NCI-H2171 (cell line): ENCODE results near the gene VAMP5.
"Not testable (repeated sequence)": the region's sequence is repeated elsewhere in the genome, so short reads cannot be mapped to it uniquely, and the experiment has no call there.

Experiments used
- DNase-seq: peaks from one replicate; lab custom pipeline; 2025; lab: John Stamatoyannopoulos, UW

VAMP5 gene

DNA sequence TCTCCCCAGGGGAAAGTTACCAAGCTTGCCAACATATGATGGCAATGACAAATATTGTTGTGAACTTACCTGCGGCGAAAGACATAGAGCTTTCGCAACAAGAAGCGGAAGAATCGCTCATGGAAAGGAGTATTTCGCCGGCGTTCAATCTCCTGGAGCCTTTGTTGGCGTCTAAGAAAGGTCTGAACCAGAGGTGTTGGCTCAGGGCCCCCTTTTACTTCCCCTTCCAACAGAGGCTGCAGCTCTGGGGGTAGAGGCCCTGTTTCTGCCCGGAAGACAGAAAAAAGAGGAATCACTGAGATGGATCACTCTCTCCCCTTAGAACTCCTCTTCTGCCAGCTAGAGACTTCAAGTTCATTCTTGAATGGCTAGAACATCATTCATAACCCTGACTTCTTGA is 33.7 kb upstream of the VAMP5 start:
- DNase-seq, result no peak

DNA sequence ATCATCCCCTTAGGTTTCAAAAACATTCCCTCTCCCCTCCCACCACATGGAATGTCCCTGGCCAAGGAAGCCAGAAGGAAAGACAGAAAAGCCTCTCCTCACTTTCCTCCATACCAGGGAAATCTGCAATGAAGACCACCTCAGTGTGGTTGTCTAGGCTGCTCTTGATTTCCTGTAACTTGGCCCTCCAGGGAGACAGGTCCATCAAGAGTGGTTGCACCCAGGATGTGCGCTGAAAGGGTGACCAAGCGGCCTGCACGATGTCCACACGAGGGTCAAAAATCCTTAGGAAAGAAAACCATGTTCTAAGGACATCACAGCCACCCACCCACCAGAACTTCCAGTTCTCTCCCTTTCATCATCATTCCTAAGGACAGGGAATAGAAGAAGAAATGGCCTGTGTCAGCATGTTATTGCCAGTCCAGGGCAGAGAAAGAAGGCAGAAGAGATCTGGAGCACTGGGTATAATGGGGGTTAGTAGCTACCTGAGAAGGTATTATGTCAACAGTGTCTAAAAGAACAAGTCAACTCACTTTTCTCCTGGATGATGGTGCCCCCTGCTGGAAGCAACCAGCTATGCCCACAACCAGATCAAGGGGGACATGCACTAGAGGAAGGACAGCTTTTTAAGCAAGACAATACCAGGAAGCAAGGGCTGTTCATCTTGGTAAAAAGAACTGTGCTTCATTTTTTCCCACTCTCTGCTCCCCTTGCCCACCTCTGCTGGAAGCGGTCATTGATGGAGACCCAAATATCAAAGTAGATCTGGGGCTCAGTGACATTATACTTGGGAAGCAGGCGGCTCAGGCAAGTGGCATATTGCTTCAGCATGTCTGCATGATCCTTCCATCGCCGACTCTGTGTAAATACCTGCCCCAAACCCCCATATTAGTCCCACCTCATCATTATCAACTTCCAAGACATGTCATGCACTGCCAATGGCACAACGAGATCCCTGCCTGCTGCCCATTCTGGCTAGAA is 32.2 kb upstream of the VAMP5 start:
- peak; percentile 38 for DNase-seq

DNA sequence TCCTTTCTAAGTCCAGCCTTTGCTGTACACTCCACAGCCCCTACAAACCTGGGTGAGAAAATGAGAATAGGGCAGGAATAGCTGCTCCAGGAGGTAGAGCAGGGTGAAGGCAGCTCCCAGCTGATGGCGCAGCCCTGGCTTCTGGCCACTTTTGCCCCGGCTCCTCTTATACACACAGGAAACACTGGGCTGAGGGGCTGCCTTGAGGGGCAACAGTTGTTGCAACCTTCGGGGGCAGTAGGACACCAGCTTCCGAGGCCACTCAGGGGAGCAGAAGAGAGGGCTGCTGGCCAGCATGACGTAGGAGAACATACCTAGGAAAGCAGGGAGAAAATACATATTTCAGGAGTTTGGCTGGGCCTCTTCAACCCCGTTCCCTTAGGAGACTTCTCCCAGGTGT is 31.0 kb upstream of the VAMP5 start:
- DNase-seq, result no peak

DNA sequence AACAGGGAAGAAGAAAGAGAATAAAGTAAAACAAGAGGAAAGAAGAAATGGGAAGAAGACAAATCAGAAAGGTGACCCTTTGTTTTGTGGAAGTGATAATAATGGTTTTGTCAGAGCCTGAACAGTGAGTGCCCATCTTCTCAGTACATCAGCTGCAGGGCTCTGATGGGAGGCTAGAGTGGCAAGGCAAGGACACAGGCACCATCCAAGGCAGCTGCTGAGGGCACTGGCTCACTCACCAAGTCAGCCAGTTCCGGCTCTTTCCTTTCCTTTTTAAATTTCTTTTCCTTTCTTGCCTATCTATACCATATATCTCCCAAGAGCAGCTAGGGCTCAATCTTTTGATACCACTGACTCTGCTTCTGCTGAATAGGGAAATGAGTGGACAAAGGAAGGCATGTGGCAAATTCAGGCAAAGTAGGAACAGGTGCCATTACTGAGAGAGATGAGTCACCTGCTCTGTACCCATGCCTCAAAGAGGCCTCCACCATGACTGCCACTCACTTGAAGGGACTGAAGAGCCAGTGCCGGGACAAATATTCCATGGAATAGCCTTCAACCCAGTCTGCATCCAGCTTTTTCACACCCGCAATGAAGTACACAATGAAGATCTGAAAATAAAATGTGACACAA is 29.1 kb upstream of the VAMP5 start:
- no peak for DNase-seq

DNA sequence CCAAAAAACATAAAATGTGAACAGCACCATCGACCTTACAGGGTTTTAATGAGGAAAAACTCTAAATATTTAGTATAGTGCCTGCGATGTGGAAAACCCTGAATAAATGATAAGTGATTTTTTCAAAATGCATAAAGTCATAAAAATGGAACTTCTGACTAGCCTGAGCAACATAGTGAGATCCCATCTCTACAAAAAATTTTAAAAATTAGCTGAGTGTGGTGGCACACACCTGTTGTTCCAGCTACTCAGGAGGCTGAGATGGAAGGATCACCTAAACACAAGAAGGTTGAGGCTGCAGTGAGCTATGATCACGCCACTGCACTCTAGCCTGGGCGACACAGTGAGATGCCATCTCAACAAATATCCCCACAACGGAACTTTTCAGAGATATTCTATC is 27.1 kb upstream of the VAMP5 start:
- DNase-seq, result no peak

DNA sequence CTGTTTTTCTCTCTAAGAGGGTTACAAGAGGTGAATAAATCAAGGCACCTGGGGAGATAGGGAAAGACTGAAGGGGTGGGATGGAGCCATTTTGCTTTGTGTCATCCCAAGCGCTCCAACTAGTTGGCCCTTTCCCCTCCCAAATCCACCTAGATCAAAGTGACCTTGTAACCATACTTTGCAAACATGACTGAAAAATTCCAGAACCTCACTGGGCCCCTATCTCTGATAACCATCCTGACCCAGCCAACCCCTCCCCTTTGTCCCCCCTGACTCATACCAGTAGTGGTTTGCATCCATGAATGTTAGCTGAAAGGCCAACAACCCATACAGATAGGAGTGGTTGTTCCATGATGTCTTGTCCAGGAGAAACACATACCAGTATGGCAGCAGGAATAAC is 26.1 kb upstream of the VAMP5 start:
- no peak for DNase-seq

DNA sequence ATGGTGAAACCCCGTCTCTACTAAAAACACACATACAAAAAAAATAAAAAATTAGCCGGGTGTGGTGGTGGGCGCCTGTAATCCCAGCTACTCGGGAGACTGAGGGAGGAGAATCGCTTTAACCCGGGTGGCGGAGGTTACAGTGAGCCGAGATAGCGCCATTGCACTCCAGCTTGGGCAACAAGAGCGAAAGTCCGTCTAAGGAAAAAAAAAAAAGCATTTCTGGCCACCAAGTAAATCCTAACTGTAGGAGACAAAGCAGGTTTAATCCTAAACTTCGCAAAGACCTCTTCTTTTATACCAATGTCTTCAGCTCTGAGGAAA is 23.9 kb upstream of the VAMP5 start:
- not testable (repeated sequence) for DNase-seq

DNA sequence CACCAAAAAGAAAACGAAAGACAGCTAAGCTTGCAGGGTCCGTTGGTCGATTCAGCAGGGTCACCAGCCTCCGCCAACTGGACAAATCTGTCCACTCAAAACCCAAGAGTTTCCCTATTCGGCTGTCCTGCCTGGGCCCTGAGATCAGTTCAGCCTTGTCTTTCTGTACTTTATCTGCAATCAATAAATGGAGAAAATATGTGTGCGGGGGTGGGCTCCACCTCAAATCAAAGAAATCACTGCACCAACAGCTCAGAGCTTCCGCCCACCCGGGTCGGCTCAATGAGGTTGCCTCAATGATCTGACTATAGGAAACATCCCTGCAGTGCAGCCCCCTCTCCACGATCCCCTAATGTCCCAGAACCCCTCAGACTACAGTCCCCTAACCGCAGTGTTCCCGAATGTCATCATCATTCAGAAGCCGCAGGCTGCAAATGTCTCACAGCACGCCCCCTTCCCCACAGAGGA is 23.4 kb upstream of the VAMP5 start:
- no peak for DNase-seq

DNA sequence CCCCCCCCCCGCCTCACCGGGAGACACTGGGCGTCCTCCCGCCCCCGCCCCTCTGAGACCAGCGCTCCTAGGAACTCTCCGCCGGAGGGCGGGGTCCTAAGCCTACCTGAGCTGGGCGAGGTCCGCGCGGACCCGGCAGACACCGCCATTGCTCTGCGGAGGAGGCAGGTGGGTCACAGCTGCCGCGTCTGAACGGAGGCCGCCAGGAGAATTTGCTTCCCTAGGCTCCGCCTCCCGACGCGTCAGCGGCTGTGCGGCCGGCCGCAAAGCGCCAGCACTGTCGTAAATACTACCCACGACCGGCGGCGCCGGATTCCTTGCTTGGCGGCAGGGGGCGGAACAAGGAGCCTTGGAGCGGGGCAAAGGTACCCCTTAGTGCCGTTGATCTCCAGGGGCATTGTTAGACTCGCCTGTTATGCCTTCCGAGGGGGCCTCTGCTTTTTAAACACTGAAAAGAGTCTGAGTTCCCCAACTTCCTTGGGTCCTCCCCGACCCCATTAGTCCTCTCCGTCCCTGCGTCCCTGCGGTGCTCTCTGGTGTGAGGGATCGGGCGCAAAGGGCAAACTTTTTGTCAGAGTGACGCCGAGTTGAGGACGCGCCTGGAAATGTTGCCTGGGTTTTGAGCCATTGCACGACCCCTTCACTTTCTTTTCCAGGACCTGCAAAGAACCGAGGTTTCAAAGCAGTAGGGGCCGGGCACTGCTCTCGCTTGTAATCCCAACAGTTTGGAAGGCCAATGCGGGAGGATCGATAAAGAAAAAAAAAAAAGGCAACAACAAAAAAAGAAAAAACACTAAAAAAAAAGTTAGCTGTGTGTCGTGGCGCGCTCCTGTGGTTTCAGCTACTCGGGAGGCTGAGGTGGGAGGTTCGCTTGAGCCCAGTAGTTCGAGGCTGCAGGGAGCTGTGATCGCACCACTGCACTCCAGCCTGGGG is 22.7 kb upstream of the VAMP5 start, which contains the start of gene GGCX:
TSS of gene GGCX (minus strand) at position 214 of the 933 bp plus-strand sequence. CDS start at position 149, 65 bp downstream.
- peak; percentile 96 for DNase-seq

DNA sequence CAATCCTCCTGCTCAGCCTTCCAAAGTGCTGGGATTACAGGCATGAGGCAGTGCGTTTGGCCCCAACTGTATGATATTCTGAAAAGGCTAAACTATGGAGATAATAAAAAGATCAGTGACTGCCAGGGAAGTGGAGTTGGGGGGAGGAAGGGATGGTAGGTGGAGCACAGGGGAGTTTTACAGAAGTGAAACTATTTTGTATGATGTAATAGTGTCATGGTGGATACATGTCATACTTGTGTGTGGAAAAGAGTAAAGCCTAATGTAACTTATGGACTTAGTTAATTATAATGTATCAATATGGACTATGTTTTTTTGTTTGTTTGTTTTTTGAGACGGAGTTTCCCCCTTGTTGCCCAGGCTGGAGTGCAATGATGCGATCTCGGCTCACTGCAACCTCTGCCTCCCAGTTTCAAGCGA is 20.1 kb upstream of the VAMP5 start:
- no peak for DNase-seq

DNA sequence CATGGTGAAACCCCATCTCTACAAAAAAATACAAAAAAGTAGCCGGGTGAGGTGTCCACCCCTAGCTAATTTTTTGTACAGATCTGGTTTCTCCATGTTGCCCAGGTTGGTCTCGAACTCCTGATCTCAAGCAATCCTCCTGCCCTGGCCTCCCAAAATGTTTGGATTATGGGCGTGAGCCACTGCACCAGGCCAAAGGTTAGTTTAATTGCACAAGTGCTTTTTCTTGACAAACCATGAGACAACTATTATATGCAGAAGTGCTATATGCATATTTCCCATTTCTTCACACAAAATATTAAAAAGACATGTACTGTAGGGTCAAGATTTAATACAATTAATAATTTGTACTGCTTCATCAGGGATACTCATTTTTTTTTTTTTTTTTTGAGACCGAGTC is 18.0 kb upstream of the VAMP5 start:
- no peak for DNase-seq

DNA sequence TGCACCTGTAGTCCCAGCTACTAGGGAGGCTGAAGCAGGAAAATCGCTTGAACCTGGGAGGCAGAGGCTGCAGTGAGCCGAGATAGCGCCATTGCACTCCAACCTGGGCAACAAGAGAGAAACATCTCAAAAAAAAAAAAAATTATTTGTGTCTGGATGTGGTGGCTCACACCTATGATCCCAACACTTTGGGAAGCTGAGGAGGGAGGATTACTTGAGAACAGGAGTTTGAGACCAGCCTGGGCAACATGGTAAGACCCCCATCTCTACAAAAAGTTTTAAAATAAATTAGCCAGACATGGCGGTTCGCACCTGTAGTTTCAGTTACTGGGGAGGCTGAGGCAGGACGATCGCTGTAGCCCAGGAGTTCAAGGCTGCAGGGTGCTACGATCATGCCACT is 8.5 kb upstream of the VAMP5 start:
- DNase-seq, result no peak

DNA sequence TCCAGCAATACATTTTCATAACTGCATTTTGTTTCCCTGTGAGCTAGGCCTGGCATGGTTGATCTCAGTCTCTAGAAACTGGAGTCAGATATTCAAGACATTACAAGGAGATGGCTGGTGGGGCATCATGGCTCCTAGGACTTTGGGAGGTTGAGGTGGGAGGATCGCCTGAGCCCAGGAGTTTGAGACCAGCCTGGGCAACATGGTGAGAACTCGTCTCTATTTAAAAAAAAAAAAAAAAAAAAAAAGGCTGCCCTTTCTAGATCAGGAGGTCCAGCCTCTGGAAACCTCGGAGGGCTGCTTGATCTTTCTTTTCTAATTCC is 7.2 kb upstream of the VAMP5 start:
- DNase-seq, result no peak

DNA sequence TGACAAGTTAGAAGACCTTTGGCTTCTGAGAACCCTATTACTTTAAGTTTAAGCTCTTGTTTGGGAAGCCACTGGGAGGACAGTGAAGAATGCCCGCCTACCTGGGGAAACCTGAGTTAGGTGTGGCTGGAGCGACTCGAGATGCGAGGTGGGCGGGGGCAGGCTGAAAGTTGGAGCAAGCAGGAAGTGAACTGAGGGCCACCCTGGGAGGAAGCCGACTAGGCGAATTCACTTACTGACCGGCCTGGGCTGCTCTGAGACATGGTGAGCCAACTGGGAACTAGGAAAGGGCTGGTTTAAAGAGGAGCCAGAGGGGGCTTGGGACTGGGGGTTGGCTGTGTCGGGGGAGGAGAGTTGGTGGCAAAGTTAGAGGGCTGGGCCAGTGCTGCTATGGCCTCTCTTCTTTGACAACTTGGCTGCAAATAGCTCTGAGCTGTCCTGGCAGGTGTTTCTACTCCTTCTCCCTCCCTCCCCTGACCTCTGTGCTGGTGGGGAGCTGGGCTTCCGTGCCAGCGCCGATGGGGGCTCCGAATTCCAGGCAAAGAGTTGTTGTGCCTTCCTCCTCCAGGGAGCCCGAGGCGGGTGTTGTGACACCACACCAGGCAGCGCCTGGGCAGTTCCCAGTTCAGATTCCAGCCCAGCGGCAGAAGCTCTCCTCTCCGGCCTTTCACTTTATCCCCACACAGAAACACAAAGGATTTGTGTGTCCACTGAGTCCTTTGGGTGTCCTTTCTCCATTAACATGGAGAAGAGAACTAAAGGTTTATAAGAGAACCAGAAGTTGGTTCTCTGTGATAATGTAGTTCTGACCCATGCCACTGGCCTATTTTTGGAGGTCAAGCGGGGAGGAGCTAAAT is 6.6 kb upstream of the VAMP5 start, which contains the start of gene VAMP8:
TSS of gene VAMP8 (plus strand) at position 201 of the 857 bp plus-strand sequence. CDS start at position 262, 61 bp downstream.
- no peak for DNase-seq

DNA sequence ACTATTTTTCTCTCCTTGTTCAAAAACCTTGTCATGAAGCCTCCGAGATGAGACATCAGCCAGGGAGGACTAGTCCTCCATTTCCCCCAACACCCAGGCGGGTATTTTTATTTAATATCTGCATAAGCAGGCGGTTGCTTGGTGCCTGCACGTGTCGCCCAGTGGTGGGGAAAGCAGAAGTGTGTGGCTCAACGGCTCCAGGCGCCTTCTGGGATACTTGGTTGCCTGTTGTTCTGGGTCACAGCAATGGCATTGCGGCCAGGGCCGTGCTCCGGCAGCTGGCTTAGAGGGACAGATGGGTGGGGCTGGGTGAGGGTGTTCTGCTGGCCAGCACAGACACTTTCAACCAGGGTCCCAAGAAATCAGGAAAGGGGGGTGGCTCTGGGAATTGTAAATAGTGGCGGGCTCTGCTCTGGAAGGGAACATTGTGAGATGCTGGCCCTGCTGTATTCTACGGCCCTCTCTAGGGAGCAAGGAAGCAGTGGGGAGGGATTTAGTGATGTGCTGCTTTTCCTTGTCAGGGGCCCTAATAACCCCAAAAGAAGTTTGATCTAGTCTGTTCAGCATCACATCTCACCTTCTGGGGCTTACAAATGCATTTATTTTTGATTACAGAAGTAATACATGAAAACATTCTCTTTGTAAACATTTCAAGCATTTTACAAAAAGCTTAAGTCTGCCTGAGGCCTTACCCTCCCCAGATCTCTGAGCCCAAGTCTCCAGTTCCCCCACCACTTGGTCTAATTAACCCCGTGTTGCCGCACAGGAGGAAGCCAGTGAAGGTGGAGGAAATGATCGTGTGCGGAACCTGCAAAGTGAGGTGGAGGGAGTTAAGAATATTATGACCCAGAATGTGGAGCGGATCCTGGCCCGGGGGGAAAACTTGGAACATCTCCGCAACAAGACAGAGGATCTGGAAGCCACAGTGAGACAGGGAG is 5.7 kb upstream of the VAMP5 start:
- DNase-seq, result no peak

DNA sequence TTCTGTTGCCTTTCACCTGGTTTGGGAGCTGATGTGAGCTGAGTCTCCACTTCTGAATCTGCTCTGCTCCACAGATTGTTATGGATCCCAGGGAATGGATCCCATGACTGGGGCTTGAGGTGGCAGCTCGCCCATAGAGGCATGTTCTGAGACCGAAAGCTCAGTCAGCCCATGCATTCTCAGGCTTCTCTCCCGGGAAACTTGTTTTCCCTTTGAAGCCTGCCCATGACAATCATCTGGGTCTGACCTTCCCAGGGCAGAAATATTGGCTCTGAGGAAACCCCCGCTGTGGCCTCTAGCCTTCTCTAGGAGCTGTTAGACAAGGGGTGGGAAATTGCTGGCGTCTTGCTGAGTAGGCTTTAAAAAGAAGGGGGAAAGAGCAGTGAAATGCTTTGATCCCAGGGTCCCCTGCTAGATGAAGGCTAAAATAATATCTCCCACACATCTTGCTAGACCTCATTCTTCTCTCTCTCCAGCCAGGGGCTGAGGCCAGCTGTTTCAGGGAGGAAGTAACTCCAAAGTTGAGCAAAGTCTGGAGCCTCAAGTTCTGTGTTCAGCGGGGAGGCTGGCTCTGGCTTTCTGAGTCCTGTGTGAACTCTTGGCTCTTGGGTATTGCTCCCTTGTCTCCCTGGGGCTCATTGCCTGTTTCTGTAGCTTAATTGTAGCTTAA is 4.8 kb upstream of the VAMP5 start:
- DNase-seq, result no peak

DNA sequence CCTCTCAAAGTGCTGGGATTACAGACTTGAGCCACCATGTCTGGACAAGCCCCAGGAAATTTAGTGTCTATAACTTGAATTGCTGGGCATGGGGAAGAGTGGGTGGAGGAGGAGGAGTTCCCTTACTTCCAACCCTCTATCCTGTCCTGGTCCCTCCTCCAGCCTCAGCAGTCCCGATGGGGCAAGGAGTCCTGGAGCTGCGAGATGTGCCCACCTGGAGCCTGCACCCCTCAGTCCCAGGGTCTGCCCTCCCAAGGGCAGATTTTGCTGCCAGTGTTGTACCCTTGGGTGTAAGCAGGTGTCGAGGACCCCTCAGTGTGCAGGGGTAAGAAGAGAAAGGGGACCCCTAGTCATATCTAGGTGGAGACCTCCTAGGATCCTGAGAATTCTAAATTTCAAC is 4.0 kb upstream of the VAMP5 start:
- DNase-seq, result no peak

DNA sequence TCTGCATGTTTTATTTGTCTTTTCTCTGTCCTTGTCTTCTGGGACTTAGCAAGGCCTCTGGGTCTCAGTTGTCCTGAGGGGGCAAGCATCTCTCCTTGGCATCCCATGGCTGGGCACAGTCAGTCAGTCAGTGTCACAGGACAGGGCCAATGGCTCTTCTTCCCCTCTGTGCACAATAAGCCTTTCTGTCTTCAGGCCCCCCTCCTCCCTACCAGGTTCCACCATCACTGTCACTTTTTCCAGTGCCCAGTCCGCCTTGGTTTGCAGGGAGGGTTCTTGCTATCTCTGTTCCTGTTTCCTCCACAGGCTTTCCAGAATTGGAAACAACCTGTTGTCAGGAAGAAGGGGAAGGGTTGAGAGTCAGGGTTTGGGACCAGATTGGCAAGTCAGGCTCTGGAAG is 1.7 kb upstream of the VAMP5 start:
- DNase-seq, result no peak

DNA sequence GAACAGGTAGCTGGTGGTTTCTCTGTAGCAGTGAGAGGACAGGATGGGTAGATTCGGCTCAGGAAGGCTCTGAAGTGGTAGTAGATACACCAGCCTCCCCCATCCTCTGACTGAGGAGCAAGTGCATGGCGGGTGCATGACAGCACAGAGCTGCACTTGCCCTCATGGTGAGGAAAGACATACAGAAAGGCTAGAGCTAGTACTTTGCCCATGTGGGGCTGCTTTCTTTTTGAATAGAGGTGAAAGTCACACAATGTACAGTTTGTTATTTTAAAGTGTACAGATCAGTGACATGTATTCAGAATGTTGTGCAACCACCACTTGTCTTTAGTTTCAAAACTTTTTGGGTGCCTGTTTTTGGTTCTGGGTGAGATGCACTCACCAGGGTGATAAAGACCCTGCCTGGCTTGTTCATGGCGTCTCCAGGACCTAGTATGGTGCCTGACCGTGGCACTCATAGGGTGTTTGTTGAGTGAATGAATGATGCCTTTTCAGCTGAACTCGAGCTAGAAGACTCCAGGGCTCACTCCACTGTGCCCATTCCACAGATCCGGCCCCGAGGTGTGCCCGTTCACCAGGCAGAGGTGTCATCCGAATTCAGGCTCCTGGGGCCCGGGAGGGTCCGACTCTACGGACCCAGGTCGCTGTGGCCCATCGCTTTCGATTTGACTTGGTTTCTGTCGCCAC is 421 bp upstream of the VAMP5 start:
- no peak for DNase-seq
